ENCODE measurements around the gene CEPT1. TPM values are rescaled to one million over a fixed set of nuclear protein-coding genes. Genes with fewer than 3 reads are reported as not detected.

The CEPT1 gene
- total and polyA plus RNA-seq, 9 of the 15 experiments (the other 6 are each of a cell fraction or from before 2014, with no cell fraction given), result 24.4 to 72.6 (median 42.4) TPM

DNA sequence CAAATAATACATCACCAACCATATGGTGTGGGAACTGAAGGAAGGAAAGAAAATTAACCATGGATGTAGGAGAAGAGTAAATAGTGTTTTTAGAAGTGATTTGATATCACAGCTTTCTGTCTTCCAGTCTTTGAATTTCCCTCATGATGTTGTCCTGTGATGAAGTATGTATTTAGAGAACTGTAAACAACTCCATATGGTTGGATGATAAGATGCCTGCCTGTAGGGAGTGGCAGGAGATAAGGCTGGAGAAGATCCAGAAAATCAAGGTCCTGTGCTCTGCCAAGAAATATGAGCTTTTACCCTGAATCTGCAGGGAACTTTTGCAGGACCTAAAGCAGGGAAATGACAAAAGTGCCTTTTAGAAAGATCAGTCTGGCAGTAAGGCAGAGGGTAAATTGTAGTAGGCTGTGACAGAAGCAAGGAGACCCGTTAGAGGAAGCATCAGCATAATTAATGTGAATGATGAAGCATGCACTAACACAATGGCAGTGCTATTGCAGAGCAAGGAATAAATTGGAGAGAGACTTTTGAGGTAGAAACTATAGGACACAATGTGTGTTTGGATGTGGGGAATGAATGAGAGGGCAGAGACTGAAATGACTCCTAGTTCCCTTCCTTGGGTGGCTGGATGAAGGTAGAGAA is 21.9 kb downstream of the CEPT1 start (continued):
- no peak for TF ChIP-seq CHD4 (IDR thresholded peaks at IDR 0.05; ENCODE audit: insufficient read depth, insufficient replicate concordance, low read depth, low read length, poor library complexity, severe bottlenecking)
- peak; percentile 90 for TF ChIP-seq MEIS2 (IDR thresholded peaks at IDR 0.05; ENCODE audit: partially characterized antibody)
- TF ChIP-seq ZFP30 (CRISPR knock-in tag; IDR thresholded peaks at IDR 0.05; ENCODE audit: borderline replicate concordance), result no peak
- TF ChIP-seq NCOR1 (IDR thresholded peaks at IDR 0.05), result peak; percentile 97
- no peak for TF ChIP-seq RFX5 (IDR thresholded peaks at IDR 0.05; ENCODE audit: low read depth, low read length)
- TF ChIP-seq BRD4 (IDR thresholded peaks at IDR 0.05), result no peak
- TF ChIP-seq, protein P1, sequence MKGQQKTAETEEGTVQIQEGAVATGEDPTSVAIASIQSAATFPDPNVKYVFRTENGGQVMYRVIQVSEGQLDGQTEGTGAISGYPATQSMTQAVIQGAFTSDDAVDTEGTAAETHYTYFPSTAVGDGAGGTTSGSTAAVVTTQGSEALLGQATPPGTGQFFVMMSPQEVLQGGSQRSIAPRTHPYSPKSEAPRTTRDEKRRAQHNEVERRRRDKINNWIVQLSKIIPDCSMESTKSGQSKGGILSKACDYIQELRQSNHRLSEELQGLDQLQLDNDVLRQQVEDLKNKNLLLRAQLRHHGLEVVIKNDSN (CRISPR knock-in tag; IDR thresholded peaks at IDR 0.05), result no peak
- TF ChIP-seq, protein P2, sequence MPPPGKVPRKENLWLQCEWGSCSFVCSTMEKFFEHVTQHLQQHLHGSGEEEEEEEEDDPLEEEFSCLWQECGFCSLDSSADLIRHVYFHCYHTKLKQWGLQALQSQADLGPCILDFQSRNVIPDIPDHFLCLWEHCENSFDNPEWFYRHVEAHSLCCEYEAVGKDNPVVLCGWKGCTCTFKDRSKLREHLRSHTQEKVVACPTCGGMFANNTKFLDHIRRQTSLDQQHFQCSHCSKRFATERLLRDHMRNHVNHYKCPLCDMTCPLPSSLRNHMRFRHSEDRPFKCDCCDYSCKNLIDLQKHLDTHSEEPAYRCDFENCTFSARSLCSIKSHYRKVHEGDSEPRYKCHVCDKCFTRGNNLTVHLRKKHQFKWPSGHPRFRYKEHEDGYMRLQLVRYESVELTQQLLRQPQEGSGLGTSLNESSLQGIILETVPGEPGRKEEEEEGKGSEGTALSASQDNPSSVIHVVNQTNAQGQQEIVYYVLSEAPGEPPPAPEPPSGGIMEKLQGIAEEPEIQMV (tag; conservative IDR thresholded peaks at IDR 0.05; ENCODE audit: low read depth), result no peak
- TF ChIP-seq, protein P3, sequence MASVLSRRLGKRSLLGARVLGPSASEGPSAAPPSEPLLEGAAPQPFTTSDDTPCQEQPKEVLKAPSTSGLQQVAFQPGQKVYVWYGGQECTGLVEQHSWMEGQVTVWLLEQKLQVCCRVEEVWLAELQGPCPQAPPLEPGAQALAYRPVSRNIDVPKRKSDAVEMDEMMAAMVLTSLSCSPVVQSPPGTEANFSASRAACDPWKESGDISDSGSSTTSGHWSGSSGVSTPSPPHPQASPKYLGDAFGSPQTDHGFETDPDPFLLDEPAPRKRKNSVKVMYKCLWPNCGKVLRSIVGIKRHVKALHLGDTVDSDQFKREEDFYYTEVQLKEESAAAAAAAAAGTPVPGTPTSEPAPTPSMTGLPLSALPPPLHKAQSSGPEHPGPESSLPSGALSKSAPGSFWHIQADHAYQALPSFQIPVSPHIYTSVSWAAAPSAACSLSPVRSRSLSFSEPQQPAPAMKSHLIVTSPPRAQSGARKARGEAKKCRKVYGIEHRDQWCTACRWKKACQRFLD (CRISPR knock-in tag; IDR thresholded peaks at IDR 0.05), result peak; percentile 81; the same call in 1 of the 2 replicates
- peak; percentile 98 for TF ChIP-seq SMARCC2 (IDR thresholded peaks at IDR 0.05; ENCODE audit: low read depth)
- no peak for TF ChIP-seq ZSCAN29 (IDR thresholded peaks at IDR 0.05)
- peak; percentile 61; the same call in 1 of the 2 replicates for TF ChIP-seq BCL6 (CRISPR knock-in tag; IDR thresholded peaks at IDR 0.05)
- peak; percentile 59; the same call in 1 of the 2 replicates for TF ChIP-seq ZNF324 (CRISPR knock-in tag; IDR thresholded peaks at IDR 0.05)
- TF ChIP-seq, protein P4, sequence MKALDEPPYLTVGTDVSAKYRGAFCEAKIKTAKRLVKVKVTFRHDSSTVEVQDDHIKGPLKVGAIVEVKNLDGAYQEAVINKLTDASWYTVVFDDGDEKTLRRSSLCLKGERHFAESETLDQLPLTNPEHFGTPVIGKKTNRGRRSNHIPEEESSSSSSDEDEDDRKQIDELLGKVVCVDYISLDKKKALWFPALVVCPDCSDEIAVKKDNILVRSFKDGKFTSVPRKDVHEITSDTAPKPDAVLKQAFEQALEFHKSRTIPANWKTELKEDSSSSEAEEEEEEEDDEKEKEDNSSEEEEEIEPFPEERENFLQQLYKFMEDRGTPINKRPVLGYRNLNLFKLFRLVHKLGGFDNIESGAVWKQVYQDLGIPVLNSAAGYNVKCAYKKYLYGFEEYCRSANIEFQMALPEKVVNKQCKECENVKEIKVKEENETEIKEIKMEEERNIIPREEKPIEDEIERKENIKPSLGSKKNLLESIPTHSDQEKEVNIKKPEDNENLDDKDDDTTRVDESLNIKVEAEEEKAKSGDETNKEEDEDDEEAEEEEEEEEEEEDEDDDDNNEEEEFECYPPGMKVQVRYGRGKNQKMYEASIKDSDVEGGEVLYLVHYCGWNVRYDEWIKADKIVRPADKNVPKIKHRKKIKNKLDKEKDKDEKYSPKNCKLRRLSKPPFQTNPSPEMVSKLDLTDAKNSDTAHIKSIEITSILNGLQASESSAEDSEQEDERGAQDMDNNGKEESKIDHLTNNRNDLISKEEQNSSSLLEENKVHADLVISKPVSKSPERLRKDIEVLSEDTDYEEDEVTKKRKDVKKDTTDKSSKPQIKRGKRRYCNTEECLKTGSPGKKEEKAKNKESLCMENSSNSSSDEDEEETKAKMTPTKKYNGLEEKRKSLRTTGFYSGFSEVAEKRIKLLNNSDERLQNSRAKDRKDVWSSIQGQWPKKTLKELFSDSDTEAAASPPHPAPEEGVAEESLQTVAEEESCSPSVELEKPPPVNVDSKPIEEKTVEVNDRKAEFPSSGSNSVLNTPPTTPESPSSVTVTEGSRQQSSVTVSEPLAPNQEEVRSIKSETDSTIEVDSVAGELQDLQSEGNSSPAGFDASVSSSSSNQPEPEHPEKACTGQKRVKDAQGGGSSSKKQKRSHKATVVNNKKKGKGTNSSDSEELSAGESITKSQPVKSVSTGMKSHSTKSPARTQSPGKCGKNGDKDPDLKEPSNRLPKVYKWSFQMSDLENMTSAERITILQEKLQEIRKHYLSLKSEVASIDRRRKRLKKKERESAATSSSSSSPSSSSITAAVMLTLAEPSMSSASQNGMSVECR (CRISPR knock-in tag; IDR thresholded peaks at IDR 0.05), result no peak
- peak; percentile 98 for TF ChIP-seq CBFA2T3 (IDR thresholded peaks at IDR 0.05)
- no peak for TF ChIP-seq RFX1 (IDR thresholded peaks at IDR 0.05)
- no peak; a peak in 1 of 4 replicates for TF ChIP-seq CSDE1 (IDR thresholded peaks at IDR 0.05)
- TF ChIP-seq SIX5 (IDR thresholded peaks at IDR 0.05; ENCODE audit: borderline replicate concordance in 1 of 2, insufficient read depth in 1 of 2, low read depth in 1 of 2, low read length in 2 of 2), result no peak
- TF ChIP-seq TARDBP (IDR thresholded peaks at IDR 0.05), result peak; percentile 94; the same call in 1 of the 2 replicates
- TF ChIP-seq NR4A1 (CRISPR knock-in tag; IDR thresholded peaks at IDR 0.05), result no peak
- peak; percentile 93 for TF ChIP-seq NR4A1 (tag; IDR thresholded peaks at IDR 0.05)
- no peak for TF ChIP-seq PHB (CRISPR knock-in tag; IDR thresholded peaks at IDR 0.05)

Measured in K562 (cell line).